ENCODE results near the gene GALK1. TPM values are rescaled to one million over a fixed set of nuclear protein-coding genes. Genes with fewer than 3 reads are reported as not detected.

Gene GALK1
- total and polyA plus RNA-seq, 2 of the 13 experiments (the other 11 are each of a cell fraction or from before 2014, with no cell fraction given) = 59.9 to 93.6 TPM

DNA sequence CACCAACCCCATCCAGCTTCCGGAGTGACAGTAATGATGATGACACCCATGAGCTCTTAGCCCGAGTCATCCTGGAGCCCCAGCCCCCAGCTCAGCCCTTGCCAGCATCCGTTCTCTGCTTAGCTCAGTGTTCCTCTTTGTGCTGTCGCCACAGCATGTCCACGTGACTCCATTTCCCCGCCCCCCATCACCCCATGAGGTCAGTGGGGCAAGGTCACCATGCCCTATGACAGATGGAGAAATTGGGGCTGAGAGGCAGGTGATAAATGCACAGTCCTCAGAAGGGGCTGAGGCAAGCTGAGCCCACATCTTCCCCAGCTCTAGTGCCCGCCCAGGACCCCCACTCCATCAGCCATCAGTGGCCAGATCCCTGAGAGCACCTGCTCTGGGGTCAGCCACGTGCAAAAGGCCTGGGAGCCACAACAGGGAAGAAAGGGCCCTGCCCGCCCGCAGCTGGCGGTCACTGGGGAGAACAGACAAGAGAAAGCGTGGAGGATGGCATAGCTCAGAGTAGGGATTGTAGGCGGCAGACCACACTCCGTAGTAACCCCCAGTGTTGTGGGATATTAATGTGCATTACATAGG lies 26.7 kb downstream of the GALK1 start (continued):
- TF ChIP-seq, protein P1, sequence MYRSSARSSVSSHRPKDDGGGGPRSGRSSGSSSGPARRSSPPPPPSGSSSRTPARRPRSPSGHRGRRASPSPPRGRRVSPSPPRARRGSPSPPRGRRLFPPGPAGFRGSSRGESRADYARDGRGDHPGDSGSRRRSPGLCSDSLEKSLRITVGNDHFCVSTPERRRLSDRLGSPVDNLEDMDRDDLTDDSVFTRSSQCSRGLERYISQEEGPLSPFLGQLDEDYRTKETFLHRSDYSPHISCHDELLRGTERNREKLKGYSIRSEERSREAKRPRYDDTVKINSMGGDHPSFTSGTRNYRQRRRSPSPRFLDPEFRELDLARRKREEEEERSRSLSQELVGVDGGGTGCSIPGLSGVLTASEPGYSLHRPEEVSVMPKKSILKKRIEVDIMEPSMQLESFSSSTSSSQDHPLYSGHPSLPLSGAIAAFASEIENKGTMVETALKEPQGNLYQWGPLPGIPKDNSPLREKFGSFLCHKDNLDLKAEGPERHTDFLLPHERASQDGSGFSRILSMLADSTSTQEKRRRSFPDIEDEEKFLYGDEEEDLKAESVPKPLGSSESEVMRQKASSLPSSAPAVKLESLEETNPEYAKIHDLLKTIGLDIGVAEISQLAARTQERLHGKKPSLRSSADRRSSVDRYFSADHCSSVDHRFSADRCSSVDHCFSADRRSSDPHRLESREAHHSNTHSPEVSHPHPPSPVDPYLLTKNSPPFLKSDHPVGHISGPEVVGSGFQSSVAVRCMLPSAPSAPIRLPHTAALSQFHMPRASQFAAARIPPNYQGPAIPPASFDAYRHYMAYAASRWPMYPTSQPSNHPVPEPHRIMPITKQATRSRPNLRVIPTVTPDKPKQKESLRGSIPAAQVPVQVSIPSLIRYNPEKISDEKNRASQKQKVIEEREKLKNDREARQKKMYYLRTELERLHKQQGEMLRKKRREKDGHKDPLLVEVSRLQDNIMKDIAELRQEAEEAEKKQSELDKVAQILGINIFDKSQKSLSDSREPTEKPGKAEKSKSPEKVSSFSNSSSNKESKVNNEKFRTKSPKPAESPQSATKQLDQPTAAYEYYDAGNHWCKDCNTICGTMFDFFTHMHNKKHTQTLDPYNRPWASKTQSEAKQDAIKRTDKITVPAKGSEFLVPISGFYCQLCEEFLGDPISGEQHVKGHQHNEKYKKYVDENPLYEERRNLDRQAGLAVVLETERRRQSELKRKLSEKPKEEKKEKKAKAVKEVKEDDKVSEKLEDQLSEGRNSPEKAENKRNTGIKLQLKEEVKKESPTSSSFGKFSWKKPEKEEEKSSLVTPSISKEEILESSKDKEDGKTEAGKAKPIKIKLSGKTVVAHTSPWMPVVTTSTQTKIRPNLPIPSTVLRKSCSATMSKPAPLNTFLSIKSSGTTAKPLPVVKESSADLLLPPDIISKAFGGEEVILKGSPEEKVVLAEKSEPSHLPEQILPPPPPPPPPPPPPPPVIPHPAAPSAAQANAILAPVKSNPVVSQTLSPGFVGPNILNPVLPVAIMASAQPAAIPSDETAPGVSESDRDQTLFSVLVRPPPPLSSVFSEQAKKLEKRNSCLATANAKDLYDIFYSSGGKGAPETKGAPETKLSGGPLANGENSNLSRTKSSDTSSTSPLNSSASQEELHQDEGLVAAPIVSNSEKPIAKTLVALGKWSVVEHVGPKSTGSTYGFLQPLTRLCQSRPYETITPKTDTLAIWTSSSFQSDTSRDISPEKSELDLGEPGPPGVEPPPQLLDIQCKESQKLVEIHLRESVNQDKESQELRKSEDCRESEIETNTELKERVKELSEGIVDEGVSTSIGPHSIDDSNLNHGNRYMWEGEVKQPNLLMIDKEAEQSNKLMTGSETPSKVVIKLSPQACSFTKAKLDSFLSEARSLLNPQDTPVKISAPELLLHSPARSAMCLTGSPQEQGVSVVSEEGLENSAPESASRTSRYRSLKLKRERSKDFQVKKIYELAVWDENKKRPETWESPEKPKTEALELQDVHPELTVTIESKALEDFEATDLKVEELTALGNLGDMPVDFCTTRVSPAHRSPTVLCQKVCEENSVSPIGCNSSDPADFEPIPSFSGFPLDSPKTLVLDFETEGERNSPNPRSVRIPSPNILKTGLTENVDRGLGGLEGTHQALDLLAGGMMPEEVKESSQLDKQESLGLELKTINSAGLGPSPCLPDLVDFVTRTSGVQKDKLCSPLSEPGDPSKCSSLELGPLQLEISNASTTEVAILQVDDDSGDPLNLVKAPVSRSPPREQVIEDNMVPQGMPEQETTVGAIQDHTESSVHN (CRISPR knock-in tag; IDR thresholded peaks at IDR 0.05) = no peak
- TF ChIP-seq ZNF841 (CRISPR knock-in tag; IDR thresholded peaks at IDR 0.05; ENCODE audit: borderline replicate concordance) = no peak
- TF ChIP-seq, protein P2, sequence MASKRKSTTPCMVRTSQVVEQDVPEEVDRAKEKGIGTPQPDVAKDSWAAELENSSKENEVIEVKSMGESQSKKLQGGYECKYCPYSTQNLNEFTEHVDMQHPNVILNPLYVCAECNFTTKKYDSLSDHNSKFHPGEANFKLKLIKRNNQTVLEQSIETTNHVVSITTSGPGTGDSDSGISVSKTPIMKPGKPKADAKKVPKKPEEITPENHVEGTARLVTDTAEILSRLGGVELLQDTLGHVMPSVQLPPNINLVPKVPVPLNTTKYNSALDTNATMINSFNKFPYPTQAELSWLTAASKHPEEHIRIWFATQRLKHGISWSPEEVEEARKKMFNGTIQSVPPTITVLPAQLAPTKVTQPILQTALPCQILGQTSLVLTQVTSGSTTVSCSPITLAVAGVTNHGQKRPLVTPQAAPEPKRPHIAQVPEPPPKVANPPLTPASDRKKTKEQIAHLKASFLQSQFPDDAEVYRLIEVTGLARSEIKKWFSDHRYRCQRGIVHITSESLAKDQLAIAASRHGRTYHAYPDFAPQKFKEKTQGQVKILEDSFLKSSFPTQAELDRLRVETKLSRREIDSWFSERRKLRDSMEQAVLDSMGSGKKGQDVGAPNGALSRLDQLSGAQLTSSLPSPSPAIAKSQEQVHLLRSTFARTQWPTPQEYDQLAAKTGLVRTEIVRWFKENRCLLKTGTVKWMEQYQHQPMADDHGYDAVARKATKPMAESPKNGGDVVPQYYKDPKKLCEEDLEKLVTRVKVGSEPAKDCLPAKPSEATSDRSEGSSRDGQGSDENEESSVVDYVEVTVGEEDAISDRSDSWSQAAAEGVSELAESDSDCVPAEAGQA (IDR thresholded peaks at IDR 0.05; ENCODE audit: low read depth) = 0 out of 2 replicates have a peak, but pooled peaks have one; percentile 23
- TF ChIP-seq, protein P2 (CRISPR knock-in tag; IDR thresholded peaks at IDR 0.05; ENCODE audit: borderline replicate concordance) = no peak
- TF ChIP-seq REXO4 (CRISPR knock-in tag; IDR thresholded peaks at IDR 0.05; ENCODE audit: borderline replicate concordance) = no peak
- peak; percentile 58; the same call in 1 of the 2 replicates for TF ChIP-seq KDM5B (CRISPR knock-in tag; IDR thresholded peaks at IDR 0.05; ENCODE audit: borderline replicate concordance)
- TF ChIP-seq ZNF546 (CRISPR knock-in tag; conservative IDR thresholded peaks at IDR 0.05) = no peak
- TF ChIP-seq EP300 (IDR thresholded peaks at IDR 0.05; ENCODE audit: low read depth in 2 of 2, low read length in 2 of 2) = peak in 1 of 2 experiments; percentile 43; a peak in 1 of 4 replicates
- peak; percentile 51; the same call in 1 of the 2 replicates for TF ChIP-seq EP300 (CRISPR knock-in tag; IDR thresholded peaks at IDR 0.05; ENCODE audit: borderline replicate concordance)
- TF ChIP-seq ZNF672 (CRISPR knock-in tag; IDR thresholded peaks at IDR 0.05) = no peak
- TF ChIP-seq ZNF564 (CRISPR knock-in tag; IDR thresholded peaks at IDR 0.05) = no peak
- TF ChIP-seq, protein P3, sequence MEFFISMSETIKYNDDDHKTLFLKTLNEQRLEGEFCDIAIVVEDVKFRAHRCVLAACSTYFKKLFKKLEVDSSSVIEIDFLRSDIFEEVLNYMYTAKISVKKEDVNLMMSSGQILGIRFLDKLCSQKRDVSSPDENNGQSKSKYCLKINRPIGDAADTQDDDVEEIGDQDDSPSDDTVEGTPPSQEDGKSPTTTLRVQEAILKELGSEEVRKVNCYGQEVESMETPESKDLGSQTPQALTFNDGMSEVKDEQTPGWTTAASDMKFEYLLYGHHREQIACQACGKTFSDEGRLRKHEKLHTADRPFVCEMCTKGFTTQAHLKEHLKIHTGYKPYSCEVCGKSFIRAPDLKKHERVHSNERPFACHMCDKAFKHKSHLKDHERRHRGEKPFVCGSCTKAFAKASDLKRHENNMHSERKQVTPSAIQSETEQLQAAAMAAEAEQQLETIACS (CRISPR knock-in tag; IDR thresholded peaks at IDR 0.05) = no peak
- no peak for TF ChIP-seq NONO (IDR thresholded peaks at IDR 0.05)
- TF ChIP-seq NONO (CRISPR knock-in tag; conservative IDR thresholded peaks at IDR 0.05) = 0 out of 2 replicates have a peak, but pooled peaks have one; percentile 45

Data from HepG2 (cell line).